Measurements from ENCODE around the gene PADI6.

PADI6 gene

DNA sequence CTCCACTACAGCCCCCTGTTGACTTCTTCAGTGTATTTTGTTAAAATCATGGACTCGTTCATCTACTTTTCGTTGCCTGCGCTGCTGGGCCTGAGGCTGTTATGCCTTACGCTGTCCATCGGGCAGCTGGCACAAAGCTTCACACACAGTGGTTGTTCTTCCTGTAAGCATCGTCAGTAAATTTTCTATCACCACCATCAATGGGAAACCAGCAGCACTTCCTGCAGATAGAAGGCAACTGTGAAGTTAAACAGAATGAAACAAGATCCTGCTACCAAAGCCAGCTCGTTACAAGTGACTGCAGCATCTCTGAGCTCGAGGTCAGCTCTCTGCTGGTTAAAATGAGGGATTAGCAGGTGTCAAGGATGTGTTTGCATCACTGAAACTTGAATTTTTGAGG is 21.9 kb upstream of the PADI6 start:
- TF ChIP-seq GATA3 (IDR thresholded peaks at IDR 0.05; ENCODE audit: low read depth, low read length) (no peak), GATA2 (IDR thresholded peaks at IDR 0.05; ENCODE audit: low read depth, low read length) (no peak)

DNA sequence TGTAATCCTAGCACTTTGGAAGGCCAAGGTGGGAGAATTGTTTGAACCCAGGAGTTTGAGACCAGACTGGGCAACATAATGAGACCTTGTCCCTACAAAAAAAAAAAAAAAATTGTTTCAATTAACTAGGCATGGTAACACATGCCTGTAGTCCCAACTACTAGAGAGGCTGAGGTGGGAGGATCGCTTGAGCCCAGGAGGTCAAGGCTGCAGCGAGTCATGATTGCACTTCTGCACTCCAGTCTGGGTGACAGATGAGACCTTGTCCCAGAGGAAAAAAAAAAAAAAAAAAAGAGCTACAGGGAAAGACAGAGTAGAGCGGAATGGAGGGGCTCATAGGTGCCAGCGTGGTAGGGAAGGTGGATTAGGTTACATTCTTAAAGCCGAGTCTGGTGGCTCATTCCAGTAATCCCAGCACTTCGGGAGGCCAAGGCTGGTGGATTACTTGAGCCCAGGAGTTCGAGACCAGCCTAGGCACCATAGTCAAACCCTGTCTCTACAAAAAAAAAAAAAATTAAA is 21.0 kb upstream of the PADI6 start:
- TF ChIP-seq GATA2 (IDR thresholded peaks at IDR 0.05; ENCODE audit: low read depth, low read length) (no peak), GATA3 (IDR thresholded peaks at IDR 0.05; ENCODE audit: low read depth, low read length) (no peak)

DNA sequence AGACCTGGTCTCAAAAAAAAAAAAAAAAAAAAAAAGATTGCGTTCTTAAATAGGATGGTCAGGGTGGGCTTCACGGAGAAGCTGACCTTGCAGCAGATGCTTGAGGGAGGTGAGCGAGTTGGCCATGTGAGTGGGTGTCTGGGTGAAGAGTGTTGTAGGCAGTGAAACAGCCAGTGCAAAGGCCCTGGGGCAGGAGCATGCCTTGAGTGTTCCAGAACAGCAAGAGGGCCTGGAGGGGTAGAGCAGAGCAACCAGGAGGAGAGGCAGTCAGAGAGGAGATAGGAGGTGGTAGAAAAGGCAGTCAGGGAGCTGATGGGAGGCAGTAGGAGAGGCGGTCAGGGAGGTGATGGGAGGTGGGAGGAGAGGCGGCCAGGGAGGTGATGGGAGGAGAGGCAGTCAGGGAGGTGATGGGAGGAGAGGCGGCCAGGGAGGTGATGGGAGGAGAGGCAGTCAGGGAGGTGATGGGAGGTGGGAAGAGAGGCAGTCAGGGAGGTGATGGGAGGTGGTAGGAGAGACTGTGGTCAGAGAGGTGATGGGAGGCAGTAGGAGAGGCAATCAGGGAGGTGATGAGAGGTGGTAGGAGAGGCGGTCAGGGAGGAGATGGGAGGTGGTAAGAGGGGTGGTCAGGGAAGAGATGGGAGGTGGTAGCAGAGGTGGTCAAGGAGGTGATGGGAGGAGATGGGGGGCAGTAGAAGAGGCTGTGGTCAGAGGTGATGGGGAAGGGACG is 20.2 kb upstream of the PADI6 start:
- TF ChIP-seq GATA3 (IDR thresholded peaks at IDR 0.05; ENCODE audit: low read depth, low read length): no peak
- no peak for TF ChIP-seq GATA2 (IDR thresholded peaks at IDR 0.05; ENCODE audit: low read depth, low read length)

DNA sequence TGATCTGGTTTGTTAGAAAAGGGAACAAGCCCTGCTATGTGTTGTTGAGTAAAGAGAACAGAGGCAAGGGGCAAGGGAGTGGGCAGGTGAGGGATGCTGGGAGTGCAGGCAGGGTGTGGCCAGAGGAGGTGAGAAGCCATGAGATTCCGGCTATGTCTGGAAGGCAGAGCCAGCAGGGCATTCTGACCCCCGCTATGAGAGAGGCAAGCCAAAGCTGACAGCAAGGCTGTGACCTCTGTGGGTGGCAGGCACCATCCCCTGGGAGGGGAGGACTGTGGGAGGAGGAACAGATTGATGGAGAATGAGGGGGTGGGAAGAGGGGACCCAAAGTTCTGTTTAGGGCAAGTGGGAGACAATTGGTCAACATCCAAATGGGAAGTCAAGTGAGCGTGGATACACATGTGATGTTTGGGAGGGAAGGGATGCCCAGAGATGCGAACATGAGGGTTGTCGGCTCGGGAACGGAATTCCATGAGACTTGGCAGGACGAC is 19.5 kb upstream of the PADI6 start:
- TF ChIP-seq GATA3 (IDR thresholded peaks at IDR 0.05; ENCODE audit: low read depth, low read length) (no peak), GATA2 (IDR thresholded peaks at IDR 0.05; ENCODE audit: low read depth, low read length) (no peak)

DNA sequence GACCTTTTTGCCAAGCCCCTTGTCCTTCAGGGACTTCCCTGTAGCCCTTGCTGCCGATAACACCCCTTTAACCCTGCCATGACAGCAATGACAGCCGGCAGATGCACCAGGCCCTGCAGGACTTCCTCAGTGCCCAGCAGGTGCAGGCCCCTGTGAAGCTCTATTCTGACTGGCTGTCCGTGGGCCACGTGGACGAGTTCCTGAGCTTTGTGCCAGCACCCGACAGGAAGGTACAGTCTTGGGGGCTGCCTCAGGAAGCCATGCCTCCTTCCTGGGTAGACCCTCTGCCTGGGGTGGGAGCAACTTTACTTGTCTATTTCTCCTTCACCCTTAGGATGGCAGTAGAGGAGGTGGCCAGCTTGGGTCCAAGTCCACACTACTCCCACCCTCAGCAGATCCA is 16.1 kb upstream of the PADI6 start:
- TF ChIP-seq GATA2 (IDR thresholded peaks at IDR 0.05; ENCODE audit: low read depth, low read length) (no peak), GATA3 (IDR thresholded peaks at IDR 0.05; ENCODE audit: low read depth, low read length) (no peak)

DNA sequence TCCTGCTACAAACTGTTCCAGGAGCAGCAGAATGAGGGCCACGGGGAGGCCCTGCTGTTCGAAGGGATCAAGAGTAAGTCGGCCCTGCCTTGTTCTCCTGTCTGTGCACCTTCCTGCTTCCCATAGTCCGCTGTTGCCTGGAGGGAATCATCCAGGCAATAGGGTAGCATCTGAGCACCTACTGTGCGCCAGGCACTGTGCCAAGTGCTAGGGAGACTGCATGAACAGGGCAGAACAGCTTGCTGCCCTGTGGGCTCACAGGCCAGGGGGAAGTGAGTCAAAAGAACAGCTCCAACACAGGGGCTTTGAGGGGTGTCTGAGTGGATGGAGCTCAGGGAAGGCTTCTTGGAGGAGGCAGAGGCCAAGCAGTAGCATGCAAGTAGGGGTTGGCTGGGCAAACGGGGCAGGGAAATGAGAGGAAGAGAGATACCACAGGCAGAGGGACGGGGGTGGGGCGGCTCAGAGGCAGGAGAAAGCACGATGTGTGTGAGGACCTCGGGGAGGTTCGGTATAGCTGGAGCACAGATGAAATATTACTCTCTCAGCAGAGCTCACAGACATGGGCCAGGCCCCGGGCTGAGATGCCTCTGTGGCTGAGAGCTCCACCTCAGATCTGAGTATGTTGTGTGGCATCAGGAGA is 15.5 kb upstream of the PADI6 start:
- TF ChIP-seq GATA3 (IDR thresholded peaks at IDR 0.05; ENCODE audit: low read depth, low read length) (no peak), GATA2 (IDR thresholded peaks at IDR 0.05; ENCODE audit: low read depth, low read length) (no peak)

DNA sequence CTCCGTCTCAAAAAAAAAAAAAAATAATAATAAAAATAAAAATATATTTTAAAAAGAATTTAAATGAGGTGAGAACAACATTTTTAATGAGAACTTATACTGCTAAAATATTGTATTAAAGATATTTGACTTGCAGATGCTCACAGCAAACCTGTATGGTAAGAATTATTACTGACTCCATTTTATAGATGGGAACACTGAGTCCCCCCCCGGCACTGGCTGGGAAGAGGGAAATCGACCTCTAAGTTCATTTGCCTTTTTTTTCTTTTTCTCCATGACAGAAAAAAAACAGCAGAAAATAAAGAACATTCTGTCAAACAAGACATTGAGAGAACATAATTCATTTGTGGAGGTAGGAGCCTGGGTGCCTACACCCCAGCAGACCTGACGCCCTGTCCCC is 13.4 kb upstream of the PADI6 start:
- no peak for TF ChIP-seq GATA3 (IDR thresholded peaks at IDR 0.05; ENCODE audit: low read depth, low read length)
- TF ChIP-seq GATA2 (IDR thresholded peaks at IDR 0.05; ENCODE audit: low read depth, low read length): no peak

DNA sequence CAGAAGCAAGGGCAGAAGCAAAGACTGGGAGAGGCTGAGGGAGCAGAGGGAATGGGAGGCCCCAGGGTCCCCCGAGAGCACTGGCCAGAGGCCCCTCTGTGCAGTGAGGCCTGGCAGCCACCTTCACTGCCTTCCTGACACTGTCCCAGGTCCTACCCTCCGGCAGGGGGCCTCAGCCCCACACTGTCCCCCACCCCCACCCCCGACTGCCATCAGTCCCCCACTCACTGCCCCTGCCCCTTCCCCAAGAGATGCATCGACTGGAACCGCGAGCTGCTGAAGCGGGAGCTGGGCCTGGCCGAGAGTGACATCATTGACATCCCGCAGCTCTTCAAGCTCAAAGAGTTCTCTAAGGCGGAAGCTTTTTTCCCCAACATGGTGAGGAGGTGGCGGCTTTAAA is 13.0 kb upstream of the PADI6 start:
- TF ChIP-seq GATA2 (IDR thresholded peaks at IDR 0.05; ENCODE audit: low read depth, low read length) (no peak), GATA3 (IDR thresholded peaks at IDR 0.05; ENCODE audit: low read depth, low read length) (no peak)

DNA sequence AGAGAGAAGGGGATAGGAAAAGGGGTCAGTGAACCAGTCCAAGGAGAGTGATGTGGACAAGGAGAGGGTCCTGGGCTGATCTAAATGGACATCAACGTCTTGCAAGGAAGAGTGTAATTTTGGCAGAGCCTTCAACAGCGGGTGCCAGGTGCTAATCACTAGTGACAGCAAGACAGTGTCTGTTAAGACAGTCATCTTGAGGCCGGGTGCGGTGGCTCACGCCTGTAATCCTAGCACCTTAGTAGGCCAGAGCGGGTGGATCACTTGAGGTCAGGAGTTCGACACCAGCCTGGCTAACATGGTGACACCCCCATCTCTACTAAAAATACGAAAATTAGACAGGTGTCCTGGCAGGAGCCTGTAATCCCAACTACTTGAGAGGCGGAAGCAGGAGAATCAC is 12.2 kb upstream of the PADI6 start:
- TF ChIP-seq GATA2 (IDR thresholded peaks at IDR 0.05; ENCODE audit: low read depth, low read length) (no peak), GATA3 (IDR thresholded peaks at IDR 0.05; ENCODE audit: low read depth, low read length) (no peak)

DNA sequence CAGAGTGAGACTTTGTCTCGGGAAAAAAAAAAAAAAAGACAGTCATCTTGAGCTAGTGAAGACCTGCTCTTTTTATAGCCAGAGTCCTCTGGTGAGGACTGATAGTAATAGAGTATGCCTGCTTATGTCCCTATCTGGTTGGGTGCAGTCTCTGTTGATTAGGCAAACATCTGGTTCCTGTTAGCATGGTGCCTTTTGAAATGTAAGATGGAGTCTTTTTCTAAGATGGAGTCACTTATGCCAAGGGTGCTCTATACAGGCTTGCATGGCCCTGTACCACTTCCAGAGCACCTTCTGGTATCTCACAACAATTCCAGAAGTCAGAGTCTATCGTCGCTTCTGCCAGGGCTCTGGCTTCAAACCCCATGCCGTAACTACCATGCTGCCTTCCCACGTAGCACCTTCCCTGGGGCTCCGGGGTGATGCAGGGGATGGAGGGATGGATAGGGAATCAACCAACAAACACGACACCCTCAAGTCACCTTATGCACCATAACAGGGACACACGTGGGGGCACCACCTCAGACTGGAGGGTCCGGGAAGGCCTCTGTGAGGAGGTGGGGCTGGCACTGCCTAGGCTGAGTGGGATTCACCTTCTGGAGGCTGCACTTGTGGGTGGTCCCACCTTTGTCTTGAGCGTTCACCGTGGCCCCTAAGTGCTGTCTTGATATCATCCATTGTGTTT is 11.6 kb upstream of the PADI6 start:
- TF ChIP-seq GATA2 (IDR thresholded peaks at IDR 0.05; ENCODE audit: low read depth, low read length) (no peak), GATA3 (IDR thresholded peaks at IDR 0.05; ENCODE audit: low read depth, low read length) (no peak)

DNA sequence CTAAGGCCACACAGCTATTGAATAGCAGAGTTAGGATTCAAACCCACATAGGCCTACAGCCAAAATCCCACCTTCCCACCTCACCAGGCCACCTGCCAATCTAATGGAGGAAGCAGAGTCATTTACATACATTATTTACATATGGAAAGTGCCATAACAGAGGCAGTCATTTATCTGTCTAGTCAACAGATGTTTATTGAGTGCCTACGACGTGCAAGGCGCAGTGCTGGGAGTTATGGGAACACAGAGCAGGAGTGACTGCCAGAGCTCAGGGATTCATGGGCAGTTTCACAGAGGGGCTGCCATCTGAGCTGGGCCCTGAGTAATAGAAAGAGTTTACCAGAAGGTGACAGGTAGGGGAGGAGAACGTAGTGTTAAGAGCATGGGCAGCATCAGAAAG is 10.3 kb upstream of the PADI6 start:
- TF ChIP-seq GATA3 (IDR thresholded peaks at IDR 0.05; ENCODE audit: low read depth, low read length): no peak
- no peak for TF ChIP-seq GATA2 (IDR thresholded peaks at IDR 0.05; ENCODE audit: low read depth, low read length)

DNA sequence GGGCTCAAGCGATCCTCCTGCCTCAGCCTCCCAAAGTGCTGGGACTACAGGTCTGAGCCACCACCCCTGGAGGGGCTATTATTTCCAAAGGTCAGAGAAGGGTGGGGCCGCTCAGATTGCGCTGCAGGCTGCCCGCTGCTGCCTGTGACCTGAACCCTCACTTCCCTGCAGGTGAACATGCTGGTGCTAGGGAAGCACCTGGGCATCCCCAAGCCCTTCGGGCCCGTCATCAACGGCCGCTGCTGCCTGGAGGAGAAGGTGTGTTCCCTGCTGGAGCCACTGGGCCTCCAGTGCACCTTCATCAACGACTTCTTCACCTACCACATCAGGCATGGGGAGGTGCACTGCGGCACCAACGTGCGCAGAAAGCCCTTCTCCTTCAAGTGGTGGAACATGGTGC is 8.6 kb upstream of the PADI6 start:
- TF ChIP-seq GATA2 (IDR thresholded peaks at IDR 0.05; ENCODE audit: low read depth, low read length) (no peak), GATA3 (IDR thresholded peaks at IDR 0.05; ENCODE audit: low read depth, low read length) (no peak)

DNA sequence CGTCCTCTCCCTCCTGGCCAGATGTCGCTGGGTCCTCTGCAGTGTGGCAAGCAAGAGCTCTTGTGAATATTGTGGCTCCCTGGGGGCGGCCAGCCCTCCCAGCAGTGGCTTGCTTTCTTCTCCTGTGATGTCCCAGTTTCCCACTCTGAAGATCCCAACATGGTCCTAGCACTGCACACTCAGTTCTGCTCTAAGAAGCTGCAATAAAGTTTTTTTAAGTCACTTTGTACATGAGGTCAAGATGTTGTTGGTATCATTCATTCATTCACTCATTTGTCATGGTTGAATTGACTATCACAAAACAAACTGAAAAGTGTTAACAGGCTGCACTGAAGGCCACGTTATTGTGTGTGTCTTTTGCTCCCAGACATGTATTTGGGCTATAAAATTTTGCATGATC is 8.2 kb upstream of the PADI6 start:
- TF ChIP-seq GATA3 (IDR thresholded peaks at IDR 0.05; ENCODE audit: low read depth, low read length) (no peak), GATA2 (IDR thresholded peaks at IDR 0.05; ENCODE audit: low read depth, low read length) (no peak)

DNA sequence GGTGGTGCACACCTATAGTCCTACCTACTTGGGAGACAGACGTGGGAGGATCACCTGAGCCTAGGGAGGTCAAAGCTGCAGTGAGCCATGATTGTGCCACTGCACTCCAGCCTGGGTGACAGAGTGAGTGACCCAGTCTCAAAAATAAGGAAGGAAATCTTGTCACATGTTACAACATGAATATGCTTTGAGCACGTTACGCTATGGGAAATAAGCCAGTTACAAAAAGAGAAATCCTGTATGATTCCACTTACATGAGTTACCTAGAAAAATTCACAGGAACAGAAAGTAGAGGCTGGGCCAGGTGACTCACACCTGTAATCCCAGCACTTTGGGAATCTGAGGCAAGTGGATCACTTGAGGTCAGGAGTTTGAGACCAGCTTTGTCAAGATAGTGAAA is 6.7 kb upstream of the PADI6 start:
- TF ChIP-seq GATA2 (IDR thresholded peaks at IDR 0.05; ENCODE audit: low read depth, low read length) (no peak), GATA3 (IDR thresholded peaks at IDR 0.05; ENCODE audit: low read depth, low read length) (no peak)

Measured in SH-SY5Y (cell line).